ENCODE results near the gene CRNN. TPM values are rescaled to one million over a fixed set of nuclear protein-coding genes. Genes with fewer than 3 reads are reported as not detected.

CRNN gene
- total RNA-seq, 1 donor from 2014 or later = not detected

DNA sequence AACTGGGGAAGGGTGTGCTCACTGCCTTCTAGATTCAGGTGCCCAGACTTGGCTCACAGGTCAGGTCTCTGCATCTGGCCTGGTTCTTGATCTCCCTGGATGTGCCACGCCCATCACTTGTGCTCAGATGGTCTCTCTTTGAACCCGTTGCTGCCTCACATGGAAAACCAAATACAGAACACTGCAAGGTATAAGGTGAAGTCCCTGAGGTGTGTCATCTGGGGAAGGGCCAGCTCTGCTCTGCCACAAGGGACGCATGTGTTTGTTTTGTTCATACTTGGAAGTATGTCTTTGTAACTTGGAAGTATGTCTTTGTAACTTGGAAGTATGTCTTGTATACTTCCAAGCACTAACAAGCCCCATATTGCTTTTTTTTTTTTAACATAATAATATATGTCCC, 13.4 kb upstream of the CRNN start:
- no peak for FAIRE-seq
- DNase-seq (ENCODE audit: low spot score in 2 of 2) = no peak

DNA sequence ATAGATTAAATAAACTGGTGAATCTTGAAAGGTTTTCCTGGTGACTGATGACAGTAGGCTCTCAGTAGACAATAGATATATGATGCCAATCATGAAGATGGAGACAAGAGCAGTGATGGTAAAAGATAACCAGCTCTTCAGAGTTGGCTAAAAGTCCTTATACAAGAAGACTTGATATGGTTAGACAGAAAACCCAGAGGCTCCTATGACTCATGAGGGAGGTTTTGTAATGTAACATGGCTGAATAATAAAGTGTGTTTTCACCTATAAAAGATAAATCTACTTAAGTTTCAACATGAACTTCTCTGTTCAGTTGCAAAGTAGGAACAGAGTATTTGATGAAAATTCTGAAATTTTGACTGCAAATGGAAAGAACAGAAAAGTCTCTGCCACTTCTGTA, 12.7 kb upstream of the CRNN start:
- DNase-seq (ENCODE audit: low spot score in 2 of 2) (no peak), FAIRE-seq (no peak)

DNA sequence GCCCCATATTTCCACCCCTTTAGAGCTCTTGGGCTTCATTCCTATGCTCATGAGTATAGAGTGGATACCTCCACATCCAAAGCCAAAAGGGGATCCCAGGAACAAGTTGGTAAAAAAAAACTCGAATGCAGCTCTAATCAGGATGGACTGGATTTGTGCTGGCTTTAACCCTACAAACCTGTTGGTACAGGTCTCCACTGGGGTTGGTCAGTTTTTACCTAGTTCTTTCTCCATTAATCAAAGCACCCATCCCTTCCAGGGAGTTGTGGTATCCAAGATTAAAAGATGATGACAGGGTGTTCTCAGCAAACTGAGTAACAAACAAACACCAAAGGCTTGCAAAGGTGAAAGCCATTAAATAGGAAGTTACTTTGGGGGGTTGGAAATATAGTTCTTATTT, 5.9 kb upstream of the CRNN start:
- FAIRE-seq (no peak), DNase-seq (ENCODE audit: low spot score in 2 of 2) (no peak)

DNA sequence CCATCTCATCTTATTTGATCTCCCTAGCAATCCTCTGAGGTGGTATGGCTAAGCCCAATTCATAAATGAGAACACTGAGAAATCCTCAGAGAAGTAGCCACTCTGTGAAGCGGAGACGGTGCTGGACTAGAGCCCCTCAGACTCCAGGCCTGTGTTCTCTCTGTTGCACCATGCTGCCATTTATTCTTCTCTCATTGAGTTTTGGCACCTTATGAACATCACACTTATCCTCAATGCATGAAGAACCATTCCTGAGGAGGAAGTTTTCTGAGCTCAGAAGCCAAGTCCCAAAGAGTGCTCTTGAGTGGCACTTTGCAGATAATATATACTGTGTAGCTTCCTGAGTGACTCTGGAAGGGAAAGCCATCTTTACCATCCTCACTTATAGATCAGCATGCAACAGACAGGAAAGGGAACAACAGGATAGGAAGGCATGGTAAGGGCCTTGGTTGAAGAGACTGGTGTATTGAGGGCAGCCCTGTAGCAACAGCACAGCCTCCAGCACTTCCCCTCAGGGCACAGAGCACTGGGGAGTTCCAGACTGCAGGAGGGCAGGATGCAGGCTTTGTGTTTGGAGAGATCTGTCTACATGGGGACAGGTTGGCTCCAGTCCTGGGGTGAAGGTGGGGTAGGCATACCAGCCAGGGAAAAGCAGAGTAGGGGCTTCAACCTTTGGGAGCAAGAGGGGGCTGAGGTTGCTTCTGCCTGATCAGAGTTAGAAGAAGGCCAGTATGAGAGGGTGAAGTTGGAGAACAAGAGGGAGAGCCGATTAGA, 1.6 kb upstream of the CRNN start:
- FAIRE-seq (no peak), DNase-seq (ENCODE audit: low spot score in 2 of 2) (no peak)

DNA sequence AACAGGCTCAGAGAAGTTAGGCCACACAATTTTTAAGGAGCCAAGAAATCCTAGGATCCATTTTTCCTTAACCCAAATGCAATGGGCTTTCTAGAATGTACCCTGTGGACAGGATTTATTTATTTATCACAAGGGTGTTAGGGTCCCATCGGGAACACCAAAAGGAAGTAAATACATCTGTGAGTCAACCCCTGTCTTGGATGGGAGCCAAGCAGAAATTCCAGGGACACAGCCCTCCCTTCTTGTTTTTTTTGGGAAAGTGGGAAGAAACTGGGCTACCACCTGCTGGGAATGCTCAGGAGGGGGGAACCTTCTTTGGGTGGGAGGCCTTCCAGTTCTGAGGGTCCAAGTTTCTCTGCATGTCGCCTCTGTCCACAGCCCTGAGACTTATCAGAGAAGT, 1.3 kb downstream of the CRNN start:
- no peak for FAIRE-seq
- no peak for DNase-seq (ENCODE audit: low spot score in 2 of 2)

DNA sequence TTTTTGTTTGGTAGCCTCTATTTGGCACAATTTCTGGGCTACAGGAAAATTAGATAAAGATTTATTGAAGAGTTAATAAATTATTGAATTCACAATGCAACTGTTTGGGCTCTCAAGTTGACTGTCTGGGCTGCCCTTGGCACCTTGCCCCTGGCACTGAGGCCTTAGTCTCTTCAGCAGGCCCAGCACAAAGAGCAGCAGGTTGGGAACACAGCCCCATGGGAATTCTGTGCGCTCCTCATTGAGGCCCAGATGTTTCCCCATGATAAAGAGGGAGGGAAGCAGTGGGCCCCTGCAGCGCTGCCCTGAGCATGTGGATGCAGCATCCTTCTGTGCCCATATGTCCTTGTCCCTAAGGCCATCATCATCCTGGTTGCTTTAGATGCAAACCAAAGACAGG, 2.9 kb downstream of the CRNN start:
- no peak for DNase-seq (ENCODE audit: low spot score in 2 of 2)
- FAIRE-seq = no peak

DNA sequence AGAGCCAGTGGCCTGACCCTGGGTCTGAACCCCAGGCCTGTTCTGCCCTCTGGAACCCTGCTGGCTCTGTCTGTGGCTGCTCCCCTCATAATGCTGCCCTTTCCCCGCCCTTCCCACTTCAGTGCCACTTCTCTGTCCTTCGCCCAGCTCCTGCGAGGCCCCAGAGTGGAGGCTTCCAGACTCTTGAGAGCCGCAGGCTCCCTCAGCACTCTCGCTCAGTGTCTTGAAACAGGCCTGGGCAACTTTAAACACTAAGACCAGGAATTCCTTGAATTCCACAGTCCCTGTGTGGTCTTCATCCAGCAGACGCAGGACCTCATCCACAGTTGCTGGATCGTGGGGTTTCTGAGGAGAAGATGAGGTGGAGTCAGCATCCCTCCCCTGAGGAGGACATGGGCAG, 3.5 kb downstream of the CRNN start:
- no peak for DNase-seq (ENCODE audit: low spot score in 2 of 2)
- FAIRE-seq = no peak

DNA sequence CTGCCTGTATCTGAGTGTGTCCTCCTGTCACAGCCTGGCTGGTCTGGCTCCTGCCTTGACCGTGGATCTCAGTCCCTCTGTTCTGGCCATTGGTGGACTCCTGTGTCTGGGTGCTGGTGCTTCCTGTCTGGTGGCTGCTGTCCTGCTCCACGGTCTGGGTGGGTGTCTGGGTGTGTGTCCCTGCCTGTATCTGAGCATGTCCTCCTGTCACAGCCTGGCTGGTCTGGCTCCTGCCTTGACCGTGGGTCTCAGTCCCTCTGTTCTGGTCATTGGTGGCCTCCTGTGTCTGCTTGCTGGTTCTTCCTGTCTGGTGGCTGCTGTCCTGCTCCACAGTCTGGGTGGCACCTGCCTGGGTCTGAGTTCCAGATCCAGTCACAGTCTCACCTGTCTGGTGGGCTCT, 4.0 kb downstream of the CRNN start:
- no peak for FAIRE-seq
- DNase-seq (ENCODE audit: low spot score in 2 of 2) = no peak

DNA sequence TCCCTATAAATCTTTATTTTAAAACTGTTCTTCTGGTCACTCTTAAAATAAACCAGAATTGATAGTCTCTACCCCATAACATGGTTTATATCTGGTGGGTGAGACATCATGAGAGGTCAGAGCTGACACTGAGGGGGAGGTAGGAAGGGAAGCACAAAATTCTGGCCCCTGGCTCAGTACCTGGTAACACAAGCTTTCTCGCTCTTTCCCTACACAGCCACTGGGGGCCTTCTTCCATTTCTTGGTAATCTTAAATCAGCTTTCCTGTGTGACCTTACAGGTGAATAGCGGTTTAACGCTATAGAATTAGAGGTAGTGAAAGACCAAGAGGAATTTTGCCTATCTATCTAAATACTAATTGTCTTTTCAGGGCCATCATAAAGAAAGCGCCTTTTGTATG, 5.4 kb downstream of the CRNN start:
- no peak for DNase-seq (ENCODE audit: low spot score in 2 of 2)
- FAIRE-seq = no peak

DNA sequence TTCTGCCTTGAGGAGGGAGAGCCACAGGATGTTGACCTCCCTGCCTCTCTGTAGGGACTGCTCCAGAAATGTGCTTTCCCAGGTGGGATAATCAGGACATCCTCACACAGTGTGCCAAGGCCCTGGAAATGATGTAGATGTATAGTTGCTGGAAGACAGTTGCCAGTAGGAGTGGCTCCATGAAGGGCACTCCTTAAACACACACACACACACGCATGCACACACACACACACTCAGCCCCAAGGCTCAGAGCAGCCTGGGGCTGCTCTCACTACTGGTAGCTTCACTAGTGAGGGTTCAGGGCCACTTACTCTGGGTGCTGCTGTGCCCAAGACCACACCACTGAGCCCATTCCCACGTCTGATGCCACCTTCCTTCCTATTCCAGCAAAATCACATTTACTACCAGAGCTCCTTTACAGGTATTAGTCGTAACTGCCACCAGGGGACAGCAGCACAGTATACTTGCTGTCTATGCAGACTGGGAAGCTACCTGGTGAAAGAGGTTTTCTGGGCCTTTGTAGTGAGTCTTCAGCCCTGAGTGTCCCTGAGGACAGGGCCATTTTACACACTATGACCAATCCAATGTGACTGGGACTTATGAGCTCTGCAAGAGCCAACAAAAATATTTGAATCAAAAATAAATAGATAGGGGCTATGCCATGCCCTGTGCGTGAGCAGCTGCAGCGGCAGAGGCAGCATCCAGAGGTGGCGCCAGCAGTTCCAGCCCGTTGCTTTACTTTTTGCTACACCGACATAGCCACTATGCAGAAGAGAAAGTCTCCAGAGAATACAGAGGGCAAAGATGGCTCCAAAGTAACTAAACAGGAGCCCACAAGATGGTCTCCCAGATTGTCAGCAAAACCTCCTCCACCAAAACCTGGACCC, 15.0 kb downstream of the CRNN start:
- no peak for DNase-seq (ENCODE audit: low spot score in 2 of 2)
- no peak for FAIRE-seq

DNA sequence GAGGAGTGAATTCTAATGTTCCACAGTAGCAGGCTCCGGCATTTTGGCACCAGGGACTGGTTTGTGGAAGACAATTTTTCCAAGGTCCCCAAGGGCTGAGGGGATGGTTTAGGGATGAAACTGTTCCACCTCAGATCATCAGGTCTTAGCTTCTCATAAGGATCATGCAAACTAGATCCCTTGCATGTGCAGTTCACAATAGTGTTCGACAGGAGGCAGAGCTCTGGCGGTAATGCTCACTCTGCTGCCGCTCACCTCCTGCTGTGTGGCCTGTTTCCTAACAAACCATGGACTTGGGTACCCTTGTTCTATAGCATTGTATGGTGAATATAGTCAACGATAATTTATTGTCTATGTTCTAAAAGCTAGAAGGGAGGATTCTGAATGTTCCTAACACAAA, 16.6 kb downstream of the CRNN start:
- FAIRE-seq (no peak), DNase-seq (ENCODE audit: low spot score in 2 of 2) (no peak)

DNA sequence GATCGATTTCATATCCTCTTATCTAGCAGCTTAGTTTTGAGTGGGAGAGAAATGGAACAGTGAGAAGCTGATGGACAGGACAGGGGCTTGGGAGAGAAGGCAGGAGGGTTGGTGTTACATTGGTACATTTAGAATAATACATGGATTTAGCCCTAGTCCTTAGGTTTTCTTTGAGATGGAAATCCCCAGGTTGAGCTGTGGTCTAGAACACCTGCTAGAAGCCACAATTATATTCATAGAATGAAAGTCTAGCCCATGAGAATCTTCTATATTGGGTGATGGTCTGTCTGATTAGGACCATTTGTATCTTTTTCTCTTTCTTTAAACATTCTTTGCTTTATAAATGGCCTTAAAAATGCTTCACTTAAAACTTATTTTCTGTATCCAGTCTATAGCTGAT, 19.9 kb downstream of the CRNN start:
- DNase-seq (ENCODE audit: low spot score in 2 of 2) (no peak), FAIRE-seq (no peak)

DNA sequence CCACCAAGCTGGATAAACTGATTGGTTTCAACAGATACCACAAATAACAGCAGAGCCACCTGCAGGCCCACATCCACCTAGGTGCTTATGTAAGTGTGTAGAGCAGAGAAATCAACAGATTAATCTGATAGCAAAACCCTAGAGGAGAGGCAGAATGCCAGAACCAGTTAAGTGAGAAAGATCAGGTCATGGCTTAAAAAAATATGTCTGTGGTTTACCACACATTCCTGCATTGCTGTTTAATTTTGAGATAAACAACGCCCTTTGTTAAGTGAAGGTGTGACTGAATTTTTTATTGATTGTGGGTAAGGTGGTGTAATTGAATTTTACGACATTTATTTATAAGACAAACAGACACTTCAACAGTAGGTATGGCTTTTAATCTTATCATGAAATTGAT, 21.2 kb downstream of the CRNN start:
- no peak for DNase-seq (ENCODE audit: low spot score in 2 of 2)
- FAIRE-seq = no peak

DNA sequence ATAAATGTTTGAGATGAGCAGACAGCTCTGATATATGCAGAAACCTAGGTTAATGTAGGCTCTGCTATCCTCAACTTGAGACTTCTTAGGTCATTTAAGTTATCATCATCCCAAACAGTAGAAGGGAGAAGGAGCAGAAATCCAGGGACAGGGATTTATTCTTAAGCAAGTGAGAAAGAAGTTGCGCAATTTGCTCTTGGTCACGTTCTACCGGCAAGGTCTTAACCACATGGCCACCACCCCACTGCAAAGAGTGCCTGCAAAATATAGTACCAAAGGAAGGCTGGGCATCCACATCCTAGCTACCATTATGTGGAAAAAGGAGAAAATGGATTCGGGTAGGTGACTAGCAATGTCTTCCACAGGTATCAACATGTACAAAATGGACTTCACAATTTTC, 25.2 kb downstream of the CRNN start:
- DNase-seq (ENCODE audit: low spot score in 2 of 2) (no peak), FAIRE-seq (no peak)

DNA sequence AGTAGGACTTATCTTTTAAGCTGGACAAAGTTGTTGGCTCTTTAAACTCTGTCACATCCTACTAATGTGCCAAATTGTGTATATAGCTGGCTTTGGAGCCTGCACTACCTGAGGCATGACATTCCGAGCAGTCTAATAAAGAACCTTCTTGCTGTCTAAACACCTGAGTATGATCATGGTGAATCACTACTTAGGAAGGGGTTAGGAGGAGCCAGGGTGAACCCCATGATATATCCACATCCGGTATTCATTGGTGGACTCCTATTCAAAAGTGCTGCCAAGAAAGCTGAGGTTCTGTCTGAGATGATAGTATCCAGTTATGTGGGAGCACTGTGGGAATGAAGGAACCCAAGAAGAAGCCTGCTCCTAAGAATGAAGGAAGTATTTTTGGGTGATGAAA, 27.1 kb downstream of the CRNN start:
- DNase-seq (ENCODE audit: low spot score in 2 of 2) (no peak), FAIRE-seq (no peak)

DNA sequence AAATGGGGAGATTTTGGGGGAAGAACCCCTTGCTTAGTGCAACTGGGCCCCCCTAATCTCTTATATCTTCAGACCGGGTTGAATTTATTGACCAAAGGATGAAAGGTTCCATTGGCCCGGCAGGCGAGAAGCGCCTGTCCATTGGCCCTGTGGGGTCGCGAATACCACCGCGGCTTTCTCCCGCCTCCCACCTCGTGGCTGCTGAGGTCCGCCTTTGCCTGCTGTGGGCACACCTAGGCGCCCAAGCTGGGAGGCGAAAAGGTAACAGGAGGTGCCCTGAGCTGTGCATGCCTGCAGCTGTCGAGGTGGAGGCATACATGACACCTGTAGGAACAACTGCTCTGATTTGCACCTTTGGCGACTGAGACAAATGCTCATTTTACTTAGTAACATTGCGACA, 33.1 kb downstream of the CRNN start:
- FAIRE-seq (no peak), DNase-seq (ENCODE audit: low spot score in 2 of 2) (no peak)

DNA sequence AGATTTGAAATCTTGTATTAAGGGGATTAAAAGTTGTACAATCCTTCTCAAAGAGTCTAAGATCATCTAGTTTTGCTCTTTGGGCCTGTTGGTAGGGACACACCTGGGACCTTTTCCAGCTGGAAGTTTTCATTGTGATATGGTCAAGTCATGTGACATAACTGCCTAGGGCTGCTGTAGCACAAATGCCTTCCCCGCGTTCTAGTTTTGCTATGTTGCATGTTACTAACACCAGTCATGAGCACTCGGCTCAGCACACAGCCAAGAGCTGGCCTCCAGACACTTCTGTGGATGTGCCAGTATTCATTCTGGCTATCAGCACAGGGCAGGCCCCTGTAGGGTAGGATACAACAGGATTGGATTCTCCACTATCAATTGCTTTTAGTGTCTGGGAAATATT, 39.6 kb downstream of the CRNN start:
- DNase-seq (ENCODE audit: low spot score in 2 of 2) = no peak
- no peak for FAIRE-seq

DNA sequence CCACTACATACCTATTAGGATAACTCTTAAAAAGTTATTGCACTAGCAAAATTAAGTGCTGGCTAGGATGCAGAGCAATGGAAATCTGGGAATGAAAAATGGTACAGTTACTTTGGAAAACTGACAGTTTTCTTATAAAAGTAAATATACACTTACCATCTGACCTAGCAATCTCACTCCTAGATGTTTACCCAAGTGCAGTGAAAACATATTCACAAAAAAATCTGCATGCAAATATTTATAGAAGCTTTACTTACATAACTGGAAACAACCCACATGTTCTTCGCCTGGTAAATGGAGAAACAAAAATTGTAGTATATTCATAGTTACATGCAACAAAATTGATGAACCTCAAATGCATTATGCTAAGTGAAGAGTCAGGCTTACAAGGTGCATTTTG, 41.4 kb downstream of the CRNN start:
- DNase-seq (ENCODE audit: low spot score in 2 of 2) = no peak

DNA sequence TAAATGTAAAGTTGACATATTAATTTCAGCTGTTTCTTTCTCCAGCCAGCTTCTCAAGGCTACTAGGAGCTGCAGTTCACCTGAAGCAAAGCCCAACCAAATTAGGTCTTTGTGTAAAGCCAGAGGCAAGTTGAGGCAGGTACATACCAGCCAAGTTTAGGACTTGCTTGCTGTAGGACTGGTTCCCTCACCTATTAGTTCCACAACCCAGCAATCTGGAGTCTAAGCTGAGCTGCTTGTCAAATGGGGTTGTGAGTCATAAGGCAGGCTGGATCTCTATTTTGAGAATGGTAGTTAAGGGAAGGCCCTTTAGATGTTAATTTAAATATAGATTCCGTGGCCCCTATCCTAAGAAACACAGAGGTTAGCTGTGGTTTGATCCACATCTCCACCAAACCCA, 46.6 kb downstream of the CRNN start:
- no peak for DNase-seq (ENCODE audit: low spot score in 2 of 2)
- FAIRE-seq = no peak

More for the DNA sequence above, 41.4 kb downstream of the CRNN start:
- no peak for FAIRE-seq

DNA sequence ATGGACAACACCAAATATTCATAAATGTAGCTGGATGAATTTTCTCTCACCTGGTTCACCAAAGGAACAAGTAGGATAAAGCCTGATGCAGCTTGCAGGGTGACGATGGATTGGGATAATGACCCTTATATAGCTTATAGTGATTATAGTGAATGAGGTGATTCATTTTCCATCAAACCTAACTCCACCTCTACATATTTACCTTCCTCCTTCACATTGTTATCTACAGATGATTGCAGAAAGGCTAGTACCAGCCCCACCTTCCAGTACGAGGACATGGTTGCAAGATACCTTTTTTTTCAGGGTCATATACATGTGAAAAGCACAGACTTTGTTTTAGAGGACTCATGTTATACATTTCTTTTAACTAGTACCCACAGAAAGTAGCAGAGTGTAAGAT, 54.2 kb downstream of the CRNN start, which contains the start of gene FLG2:
TSS of gene FLG2 (minus strand) at position 101 of the 400 bp plus-strand sequence. CDS start 1,122 bp downstream, outside the sequence.
- DNase-seq (ENCODE audit: low spot score in 2 of 2) (no peak), FAIRE-seq (no peak)

All from frontal cortex (tissue), 4 donors.